GM12878 (cell line): ENCODE data around the gene BACE2. TPM values are rescaled to one million over a fixed set of nuclear protein-coding genes. Genes with fewer than 3 reads are reported as not detected.

ENCODE experiments used
- ATAC-seq: fragments of 200-7000 bp; cut with Tn5 transposase; 3 replicates; pipeline ENCODE4 v1.9.1; 2020; ENCODE audit warnings: mild to moderate bottlenecking, moderate library complexity
- BruUV-seq: library from RNA; stranded (reverse); fragments of 400-500 nt; replicated peaks from 2 replicates; lab custom pipeline; 2021; lab: Mats Ljungman, UMichigan
- CTCF ChIA-PET: fragments of 300-600 bp; sonication (Branson Sonifier 250); formaldehyde crosslinking; extraction: SDS; loops from one replicate; lab custom pipeline; 2021; ENCODE audit warnings: inconsistent platforms; lab: Yijun Ruan, JAX
- POLR2A ChIA-PET: fragments of 350-600 bp; formaldehyde crosslinking; extraction: SDS; loops from one replicate; lab custom pipeline; 2021; ENCODE audit warnings: inconsistent platforms; lab: Charles Lee
- RAD21 ChIA-PET: fragments of 300-600 bp; sonication (Branson Sonifier 250); formaldehyde crosslinking; loops from one replicate; lab custom pipeline; 2023; ENCODE audit warnings: antibody characterized with exemption; ENCODE audit not compliant: unreplicated experiment; lab: Charles Lee
- SMC1A ChIA-PET: fragments of 300-600 bp; sonication (Branson Sonifier 250); formaldehyde crosslinking; loops from one replicate; lab custom pipeline; 2023; ENCODE audit not compliant: unreplicated experiment, uncharacterized antibody; lab: Charles Lee
- DNase-seq: peaks from one replicate; pipeline ENCODE4 v3.0.0-alpha.2; 2011; ENCODE audit warnings: low read depth, low spot score
- FAIRE-seq: peaks from 3 replicates; lab custom pipeline; 2011; peaks lifted over from hg19 to GRCh38; lab: Jason Lieb, UNC
- H2AFZ ChIP-seq: 2 replicates; pipeline ENCODE4 v1.6.0; 2011; ENCODE audit warnings: low read depth, low read length, control low read depth; ENCODE audit not compliant: control insufficient read depth
- H3K27ac ChIP-seq: 2 replicates; pipeline ENCODE4 v1.5.1; 2011; ENCODE audit warnings: control low read depth; ENCODE audit not compliant: control insufficient read depth, insufficient read depth
- H3K27me3 ChIP-seq, 2 experiments: replicated peaks in 1 of 2; 2 replicates each; pipeline versions ENCODE4 v1.6.0 to v1.6.1; 2011; ENCODE audit warnings: low read length in 1 of 2; ENCODE audit not compliant: control insufficient read depth in 2 of 2, insufficient read depth in 2 of 2
- H3K36me3 ChIP-seq, 2 experiments: 2 replicates each; pipeline ENCODE4 v1.5.1; 2011; ENCODE audit warnings: low read length in 1 of 2; ENCODE audit not compliant: control insufficient read depth in 2 of 2, insufficient read depth in 2 of 2
- H3K4me1 ChIP-seq: 2 replicates; pipeline ENCODE4 v1.6.1; 2011; ENCODE audit warnings: mild to moderate bottlenecking, low read length, moderate library complexity, mixed read lengths; ENCODE audit not compliant: control insufficient read depth, insufficient read depth
- H3K4me2 ChIP-seq: 2 replicates; pipeline ENCODE4 v1.6.0; 2011; ENCODE audit warnings: control low read depth; ENCODE audit not compliant: control insufficient read depth, insufficient read depth
- H3K4me3 ChIP-seq: fragments of 200-600 bp; sonication (generic); 2 replicates; pipeline ENCODE4 v1.5.1; 2016
- H3K79me2 ChIP-seq: 2 replicates; pipeline ENCODE4 v1.6.0; 2011; ENCODE audit warnings: low read length; ENCODE audit not compliant: control insufficient read depth, insufficient read depth
- H3K9ac ChIP-seq: 2 replicates; pipeline ENCODE4 v1.8.0; 2011; ENCODE audit warnings: low read length, control low read depth, mixed read lengths; ENCODE audit not compliant: control insufficient read depth, insufficient read depth
- H3K9me3 ChIP-seq: replicated peaks from 3 replicates; pipeline ENCODE4 v1.5.1; 2011; ENCODE audit warnings: mild to moderate bottlenecking, low read length; ENCODE audit not compliant: control insufficient read depth, insufficient read depth
- H4K20me1 ChIP-seq: 2 replicates; pipeline ENCODE4 v1.6.0; 2011; ENCODE audit not compliant: control insufficient read depth, insufficient read depth
- ATF7 ChIP-seq: fragments of 450-650 bp; IDR thresholded peaks from 2 replicates; pipeline ENCODE4 v1.6.1; 2016; ENCODE audit warnings: low read depth, mild to moderate bottlenecking
- CHD4 ChIP-seq: fragments of 200-600 bp; sonication (generic); IDR thresholded peaks from 2 replicates; pipeline ENCODE4 v1.6.1; 2016; ENCODE audit warnings: mild to moderate bottlenecking
- HDAC6 ChIP-seq: fragments of 200-600 bp; sonication (generic); IDR thresholded peaks from one replicate; pipeline ENCODE4 v1.8.0; 2017; ENCODE audit warnings: antibody characterized with exemption; ENCODE audit not compliant: unreplicated experiment
- POLR2AphosphoS2 ChIP-seq: IDR thresholded peaks from 2 replicates; pipeline ENCODE4 v1.6.1; 2011; ENCODE audit warnings: low read depth, mild to moderate bottlenecking, low read length, improper control_type of control experiment, moderate library complexity
- TARDBP ChIP-seq: IDR thresholded peaks from 2 replicates; pipeline ENCODE4 v1.6.1; 2016; ENCODE audit warnings: borderline replicate concordance
- TCF3 ChIP-seq: IDR thresholded peaks from 2 replicates; pipeline ENCODE4 v1.6.1; 2012; ENCODE audit warnings: low read depth, mild to moderate bottlenecking, low read length, borderline replicate concordance; ENCODE audit not compliant: insufficient read depth
- WRNIP1 ChIP-seq: IDR thresholded peaks from 2 replicates; pipeline ENCODE4 v1.6.1; 2011; ENCODE audit warnings: low read depth, low read length, improper control_type of control experiment, borderline replicate concordance
- WGBS: methylation state at CpG from one replicate; pipeline ENCODE4 v1.1.6; 2016; ENCODE audit warnings: low lambda C conversion rate; ENCODE audit not compliant: insufficient replicate concordance, insufficient coverage; ENCODE audit errors: missing lambda C conversion rate; 5-methylcytosine and 5-hydroxymethylcytosine counted together
- in situ Hi-C: fragments of 300-500 bp; cut with MboI; formaldehyde crosslinking; loops from 9 replicates; pipeline ENCODE4 v1.14.3; 2018; ENCODE audit warnings: mixed read lengths
- intact Hi-C: fragments of 100-400 bp; cut with micrococcal nuclease; formaldehyde crosslinking; loops from one replicate; pipeline ENCODE4 v1.14.2; 2022; ENCODE audit not compliant: unreplicated experiment
- polyA plus RNA-seq, 11 experiments: library from polyadenylated mRNA; depleted of rRNA in 4 of 11; unstranded in 6 of 11; stranded (reverse) in 5 of 11; fragments of >200 nt; fragmentation: Nextera tagmentation in 4 of 11; fragmentation: Illumina TruSeq in 1 of 11; extraction: Ambion mirVana in 4 of 11; extraction: Trizol in 1 of 11; gene quantifications; 1 replicate in 1 of 11; 2 replicates in 10 of 11; pipeline versions ENCODE4 v1.2.1 to v1.2.3, GENCODE V29; 2011 to 2016; ENCODE audit warnings: inconsistent platforms in 2 of 11, missing spikeins in 2 of 11, low read depth in 1 of 11
- total RNA-seq, 4 experiments: library from RNA; depleted of rRNA in 3 of 4; stranded (reverse); fragments of >200 nt in 3 of 4; fragmentation: Illumina TruSeq in 1 of 4; extraction: Trizol in 1 of 4; gene quantifications; 2 replicates each; pipeline versions ENCODE4 v1.2.1 to v1.2.3, GENCODE V29; 2013 to 2021
- TF ChIP-seq, protein P1 (sequence below): fragments of 450-650 bp; conservative IDR thresholded peaks from 2 replicates; pipeline ENCODE4 v1.6.1; 2017; ENCODE audit warnings: mild to moderate bottlenecking, moderate library complexity
- TF ChIP-seq, protein P2 (sequence below): fragments of 450-650 bp; IDR thresholded peaks from 2 replicates; pipeline ENCODE4 v1.6.1; 2016; ENCODE audit warnings: mild to moderate bottlenecking, moderate library complexity, borderline replicate concordance
- TF ChIP-seq, protein P3 (sequence below): fragments of 450-650 bp; formaldehyde crosslinking; IDR thresholded peaks from 2 replicates; pipeline ENCODE4 v1.4.0; 2022; ENCODE audit warnings: mild to moderate bottlenecking, moderate library complexity
- TF ChIP-seq, protein P4 (sequence below): IDR thresholded peaks from 2 replicates; pipeline ENCODE4 v1.6.1; 2011; ENCODE audit warnings: mild to moderate bottlenecking, low read depth, low read length, moderate library complexity; ENCODE audit not compliant: insufficient replicate concordance

BACE2 gene
- total and polyA plus RNA-seq, 10 of the 15 experiments (the other 5 are each of a cell fraction or from before 2014, with no cell fraction given), result 0.04 to 0.69 (median 0.18) TPM; not detected in 5

DNA sequence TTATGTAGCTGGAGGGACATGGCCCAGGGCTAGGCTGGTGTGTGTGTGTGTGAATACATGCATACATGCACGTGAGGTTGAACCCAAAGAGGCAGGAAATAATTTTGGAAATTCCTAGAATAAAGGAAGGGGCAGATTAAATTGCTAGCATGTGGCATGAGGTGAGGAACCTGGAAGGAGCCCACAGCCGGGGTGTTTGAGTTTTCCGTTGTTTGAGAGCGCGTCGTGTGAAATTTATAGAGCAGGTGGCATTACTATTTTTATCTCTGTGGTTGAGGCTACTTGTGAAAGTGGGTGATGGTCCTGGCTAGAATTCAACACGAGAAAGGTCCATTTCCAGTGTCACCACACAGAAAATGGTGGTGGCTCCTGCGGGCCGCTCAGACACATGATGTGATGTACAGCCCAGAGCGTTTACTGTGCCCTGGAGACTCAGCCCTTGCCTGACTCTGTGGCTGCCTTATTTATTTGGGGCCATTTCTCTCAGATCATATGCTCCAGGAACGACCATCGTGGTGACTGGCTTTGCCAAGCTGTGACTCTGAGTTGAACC lies 48.0 kb downstream of the BACE2 start:
- CTCF ChIA-PET, result no interaction called here

More for the DNA sequence above, 48.0 kb downstream of the BACE2 start:
- H3K79me2 ChIP-seq, result no peaks in the 10 kb centered on the region
- H3K27ac ChIP-seq, result no peak overlapping the region
- no peak overlapping the region for H3K4me3 ChIP-seq
- DNase-seq (no peak), ATAC-seq (no peak), FAIRE-seq (no peak)
- H3K27me3 ChIP-seq, result no peaks in the 10 kb centered on the region
- intact Hi-C loops (no loop called here), in situ Hi-C loops (no loop called here)
- no peak overlapping the region for H3K4me2 ChIP-seq
- H4K20me1 ChIP-seq, result no peaks in the 10 kb centered on the region
- POLR2A ChIA-PET, result no interaction called here
- H3K9ac ChIP-seq, result no peak overlapping the region
- H3K4me1 ChIP-seq, result no peaks in the 10 kb centered on the region
- BruUV-seq, result no TSS peak
- 56% methylated on average over 12 of the region's 12 CpGs for WGBS
- H3K36me3 ChIP-seq, result no peaks in the 10 kb centered on the region
- no peak for TF ChIP-seq HDAC6
- TF ChIP-seq, protein P1, sequence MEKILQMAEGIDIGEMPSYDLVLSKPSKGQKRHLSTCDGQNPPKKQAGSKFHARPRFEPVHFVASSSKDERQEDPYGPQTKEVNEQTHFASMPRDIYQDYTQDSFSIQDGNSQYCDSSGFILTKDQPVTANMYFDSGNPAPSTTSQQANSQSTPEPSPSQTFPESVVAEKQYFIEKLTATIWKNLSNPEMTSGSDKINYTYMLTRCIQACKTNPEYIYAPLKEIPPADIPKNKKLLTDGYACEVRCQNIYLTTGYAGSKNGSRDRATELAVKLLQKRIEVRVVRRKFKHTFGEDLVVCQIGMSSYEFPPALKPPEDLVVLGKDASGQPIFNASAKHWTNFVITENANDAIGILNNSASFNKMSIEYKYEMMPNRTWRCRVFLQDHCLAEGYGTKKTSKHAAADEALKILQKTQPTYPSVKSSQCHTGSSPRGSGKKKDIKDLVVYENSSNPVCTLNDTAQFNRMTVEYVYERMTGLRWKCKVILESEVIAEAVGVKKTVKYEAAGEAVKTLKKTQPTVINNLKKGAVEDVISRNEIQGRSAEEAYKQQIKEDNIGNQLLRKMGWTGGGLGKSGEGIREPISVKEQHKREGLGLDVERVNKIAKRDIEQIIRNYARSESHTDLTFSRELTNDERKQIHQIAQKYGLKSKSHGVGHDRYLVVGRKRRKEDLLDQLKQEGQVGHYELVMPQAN, result no peak
- TF ChIP-seq, protein P2, sequence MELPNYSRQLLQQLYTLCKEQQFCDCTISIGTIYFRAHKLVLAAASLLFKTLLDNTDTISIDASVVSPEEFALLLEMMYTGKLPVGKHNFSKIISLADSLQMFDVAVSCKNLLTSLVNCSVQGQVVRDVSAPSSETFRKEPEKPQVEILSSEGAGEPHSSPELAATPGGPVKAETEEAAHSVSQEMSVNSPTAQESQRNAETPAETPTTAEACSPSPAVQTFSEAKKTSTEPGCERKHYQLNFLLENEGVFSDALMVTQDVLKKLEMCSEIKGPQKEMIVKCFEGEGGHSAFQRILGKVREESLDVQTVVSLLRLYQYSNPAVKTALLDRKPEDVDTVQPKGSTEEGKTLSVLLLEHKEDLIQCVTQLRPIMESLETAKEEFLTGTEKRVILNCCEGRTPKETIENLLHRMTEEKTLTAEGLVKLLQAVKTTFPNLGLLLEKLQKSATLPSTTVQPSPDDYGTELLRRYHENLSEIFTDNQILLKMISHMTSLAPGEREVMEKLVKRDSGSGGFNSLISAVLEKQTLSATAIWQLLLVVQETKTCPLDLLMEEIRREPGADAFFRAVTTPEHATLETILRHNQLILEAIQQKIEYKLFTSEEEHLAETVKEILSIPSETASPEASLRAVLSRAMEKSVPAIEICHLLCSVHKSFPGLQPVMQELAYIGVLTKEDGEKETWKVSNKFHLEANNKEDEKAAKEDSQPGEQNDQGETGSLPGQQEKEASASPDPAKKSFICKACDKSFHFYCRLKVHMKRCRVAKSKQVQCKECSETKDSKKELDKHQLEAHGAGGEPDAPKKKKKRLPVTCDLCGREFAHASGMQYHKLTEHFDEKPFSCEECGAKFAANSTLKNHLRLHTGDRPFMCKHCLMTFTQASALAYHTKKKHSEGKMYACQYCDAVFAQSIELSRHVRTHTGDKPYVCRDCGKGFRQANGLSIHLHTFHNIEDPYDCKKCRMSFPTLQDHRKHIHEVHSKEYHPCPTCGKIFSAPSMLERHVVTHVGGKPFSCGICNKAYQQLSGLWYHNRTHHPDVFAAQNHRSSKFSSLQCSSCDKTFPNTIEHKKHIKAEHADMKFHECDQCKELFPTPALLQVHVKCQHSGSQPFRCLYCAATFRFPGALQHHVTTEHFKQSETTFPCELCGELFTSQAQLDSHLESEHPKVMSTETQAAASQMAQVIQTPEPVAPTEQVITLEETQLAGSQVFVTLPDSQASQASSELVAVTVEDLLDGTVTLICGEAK, result no peak
- TF ChIP-seq TARDBP, result no peak
- no peak for TF ChIP-seq TCF3
- no peak for TF ChIP-seq ATF7
- no peak for TF ChIP-seq CHD4
- TF ChIP-seq WRNIP1, result no peak
- TF ChIP-seq POLR2AphosphoS2, result no peak
- TF ChIP-seq, protein P3, sequence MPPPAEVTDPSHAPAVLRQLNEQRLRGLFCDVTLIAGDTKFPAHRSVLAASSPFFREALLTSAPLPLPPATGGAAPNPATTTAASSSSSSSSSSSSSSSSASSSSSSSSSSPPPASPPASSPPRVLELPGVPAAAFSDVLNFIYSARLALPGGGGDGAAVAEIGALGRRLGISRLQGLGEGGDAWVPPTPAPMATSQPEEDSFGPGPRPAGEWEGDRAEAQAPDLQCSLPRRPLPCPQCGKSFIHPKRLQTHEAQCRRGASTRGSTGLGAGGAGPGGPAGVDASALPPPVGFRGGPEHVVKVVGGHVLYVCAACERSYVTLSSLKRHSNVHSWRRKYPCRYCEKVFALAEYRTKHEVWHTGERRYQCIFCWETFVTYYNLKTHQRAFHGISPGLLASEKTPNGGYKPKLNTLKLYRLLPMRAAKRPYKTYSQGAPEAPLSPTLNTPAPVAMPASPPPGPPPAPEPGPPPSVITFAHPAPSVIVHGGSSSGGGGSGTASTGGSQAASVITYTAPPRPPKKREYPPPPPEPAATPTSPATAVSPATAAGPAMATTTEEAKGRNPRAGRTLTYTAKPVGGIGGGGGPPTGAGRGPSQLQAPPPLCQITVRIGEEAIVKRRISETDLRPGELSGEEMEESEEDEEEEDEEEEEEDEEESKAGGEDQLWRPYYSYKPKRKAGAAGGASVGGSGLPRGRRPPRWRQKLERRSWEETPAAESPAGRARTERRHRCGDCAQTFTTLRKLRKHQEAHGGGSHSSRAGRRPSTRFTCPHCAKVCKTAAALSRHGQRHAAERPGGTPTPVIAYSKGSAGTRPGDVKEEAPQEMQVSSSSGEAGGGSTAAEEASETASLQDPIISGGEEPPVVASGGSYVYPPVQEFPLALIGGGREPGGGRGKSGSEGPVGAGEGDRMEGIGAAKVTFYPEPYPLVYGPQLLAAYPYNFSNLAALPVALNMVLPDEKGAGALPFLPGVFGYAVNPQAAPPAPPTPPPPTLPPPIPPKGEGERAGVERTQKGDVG (CRISPR knock-in tag), result no peak
- TF ChIP-seq, protein P4, sequence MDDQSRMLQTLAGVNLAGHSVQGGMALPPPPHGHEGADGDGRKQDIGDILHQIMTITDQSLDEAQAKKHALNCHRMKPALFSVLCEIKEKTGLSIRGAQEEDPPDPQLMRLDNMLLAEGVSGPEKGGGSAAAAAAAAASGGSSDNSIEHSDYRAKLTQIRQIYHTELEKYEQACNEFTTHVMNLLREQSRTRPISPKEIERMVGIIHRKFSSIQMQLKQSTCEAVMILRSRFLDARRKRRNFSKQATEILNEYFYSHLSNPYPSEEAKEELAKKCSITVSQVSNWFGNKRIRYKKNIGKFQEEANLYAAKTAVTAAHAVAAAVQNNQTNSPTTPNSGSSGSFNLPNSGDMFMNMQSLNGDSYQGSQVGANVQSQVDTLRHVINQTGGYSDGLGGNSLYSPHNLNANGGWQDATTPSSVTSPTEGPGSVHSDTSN, result no peak
- RAD21 ChIA-PET, result no interaction called here
- no peaks in the 10 kb centered on the region for H3K9me3 ChIP-seq
- SMC1A ChIA-PET, result interaction anchor here (1.1 kb wide), 1 partner anchor 11 kb away, joined by 3 read pairs; no protein-coding TSS in a partner anchor
- no peak overlapping the region for H2AFZ ChIP-seq
